Body of pancreas (tissue), 4 donors: ENCODE data around the gene SIL1. TPM values are rescaled to one million over a fixed set of nuclear protein-coding genes. Genes with fewer than 3 reads are reported as not detected.

Source experiments
- ATAC-seq: fragments of 150-250 bp; one replicate; pipeline ENCODE4 v1.9.1; 2016
- DNase-seq, 4 donors: peaks; one replicate each; pipeline ENCODE4 v3.0.0-alpha.2; 2019
- H3K27ac ChIP-seq, 4 donors: fragments of 200-600 bp; sonication (generic); 1 replicate in 3 of 4; 2 replicates in 1 of 4; pipeline versions ENCODE4 v1.5.1 to v1.6.1; 2016 to 2019; ENCODE audit warnings: mild to moderate bottlenecking in 1 of 4, mixed read lengths in 1 of 4, moderate library complexity in 1 of 4
- H3K27me3 ChIP-seq, 2 donors: fragments of 200-600 bp; sonication (generic); one replicate each; pipeline ENCODE4 v1.6.0; 2016; ENCODE audit warnings: mild to moderate bottlenecking in 1 of 2
- H3K36me3 ChIP-seq, 2 donors: fragments of 200-600 bp; sonication (generic); replicated peaks in 1 of 2; 2 replicates each; pipeline ENCODE4 v1.5.1; 2016; ENCODE audit warnings: low read depth in 2 of 2; ENCODE audit not compliant: insufficient read depth in 1 of 2
- H3K4me1 ChIP-seq: fragments of 200-600 bp; sonication (generic); one replicate; pipeline ENCODE4 v1.6.0; 2016
- H3K4me3 ChIP-seq, 2 donors: fragments of 200-600 bp; sonication (generic); 1 replicate in 1 of 2; 2 replicates in 1 of 2; pipeline ENCODE4 v1.5.1; 2016 to 2019
- H3K9me3 ChIP-seq, 3 donors: fragments of 200-600 bp; sonication (generic); 1 replicate in 2 of 3; 2 replicates in 1 of 3; pipeline ENCODE4 v1.5.1; 2016
- CTCF ChIP-seq, 7 experiments: fragments of 450-650 bp in 4 of 7; fragments of 200-600 bp in 3 of 7; sonication (generic) in 3 of 7; IDR thresholded peaks; one replicate each; pipeline ENCODE4 v1.5.1; 2016 to 2019; ENCODE audit warnings: antibody characterized with exemption in 7 of 7
- POLR2A ChIP-seq, 3 donors: fragments of 450-650 bp; IDR thresholded peaks; one replicate each; pipeline ENCODE4 v1.6.1; 2016; ENCODE audit warnings: antibody characterized with exemption in 3 of 3, mild to moderate bottlenecking in 2 of 3
- WGBS, 2 donors: methylation state at CpG; one replicate each; pipeline ENCODE4 v1.1.5; 2017; 5-methylcytosine and 5-hydroxymethylcytosine counted together
- intact Hi-C: fragments of 100-400 bp; cut with DNase I; formaldehyde crosslinking; loops from one replicate; pipeline ENCODE4 v1.15.1; 2023
- total RNA-seq, 2 donors: library from RNA; depleted of rRNA; stranded (reverse); fragments of >200 nt; gene quantifications; one replicate each; pipeline ENCODE4 v1.1.0, GENCODE V29; 2016

The SIL1 gene
- total RNA-seq, 2 donors from 2014 or later: 57.6 to 124 TPM

- Histone ChIP-seq H3K27me3 (no peaks in the 10 kb centered on the region), H3K36me3 (no peaks in the 10 kb centered on the region), H3K4me3 (no peak overlapping the region), H3K4me1 (no peaks in the 10 kb centered on the region), H3K27ac (no peak overlapping the region), H3K9me3 (no peaks in the 10 kb centered on the region)
- WGBS, 2 donors: 83 to 85% methylated on average over 3 of the region's 3 CpGs
- DNase-seq: no peak
- no peak for TF ChIP-seq POLR2A (IDR thresholded peaks at IDR 0.05)
- no peak for ATAC-seq
- intact Hi-C loops: no loop called here
These were observed 97.3 kb downstream of the SIL1 start for GRCh38 chr5:139100825-139101224.

DNA sequence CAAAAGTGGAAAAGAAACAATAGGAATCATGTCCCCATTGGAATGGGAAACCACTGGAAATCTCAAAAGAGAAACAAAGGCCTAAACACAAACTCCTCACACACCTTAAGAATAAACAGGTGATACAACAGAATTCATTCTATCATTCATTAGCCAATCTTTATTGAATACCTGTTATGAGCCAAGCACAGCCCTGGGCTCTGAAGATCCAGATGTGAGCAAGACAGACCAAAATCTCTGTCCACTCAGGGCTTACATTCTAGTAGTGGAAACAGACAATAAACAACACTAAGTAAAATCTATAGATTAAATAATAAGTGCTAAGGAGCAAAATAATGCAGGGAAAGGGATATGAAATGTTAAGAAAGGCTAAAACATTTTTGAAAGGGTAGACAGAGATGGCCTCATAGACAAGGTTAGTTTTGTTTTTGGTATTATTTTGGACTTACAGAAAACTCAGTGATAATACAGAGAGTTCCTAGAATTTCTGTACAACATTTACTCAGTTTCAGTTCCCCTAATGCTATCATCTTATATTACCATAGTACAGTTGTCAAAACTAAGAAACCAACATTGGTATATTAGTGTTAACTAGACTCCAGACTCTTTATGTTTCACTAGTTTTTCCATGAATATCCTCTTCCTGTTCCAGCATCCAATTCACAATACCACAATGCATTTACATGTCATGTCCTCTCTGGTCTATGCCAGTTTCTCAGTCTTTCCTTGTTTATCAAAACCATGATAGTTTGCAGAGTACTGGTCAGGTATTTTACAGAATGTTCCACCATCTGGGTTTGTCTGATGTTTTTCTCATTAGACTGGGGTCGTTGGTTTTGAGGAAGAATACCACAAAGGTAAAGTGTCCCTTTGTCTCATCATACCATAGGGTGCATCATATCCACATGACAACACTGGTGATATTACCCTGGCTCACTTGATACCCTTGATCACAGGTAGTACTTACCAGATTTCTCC lies 103.7 kb downstream of the SIL1 start:
- DNase-seq (no peak), ATAC-seq (no peak)
- intact Hi-C loops: no loop called here
- Histone ChIP-seq H3K27me3 (no peaks in the 10 kb centered on the region), H3K9me3 (no peaks in the 10 kb centered on the region), H3K27ac (no peak overlapping the region), H3K4me1 (peaks cover 9% of the 10 kb centered on the region), H3K36me3 (no peaks in the 10 kb centered on the region), H3K4me3 (no peak overlapping the region)
- 15 to 19% methylated on average over 1 of the region's 1 CpG for WGBS, 2 donors
- TF ChIP-seq POLR2A (IDR thresholded peaks at IDR 0.05): no peak
- no peak for TF ChIP-seq CTCF (IDR thresholded peaks at IDR 0.05)

DNA sequence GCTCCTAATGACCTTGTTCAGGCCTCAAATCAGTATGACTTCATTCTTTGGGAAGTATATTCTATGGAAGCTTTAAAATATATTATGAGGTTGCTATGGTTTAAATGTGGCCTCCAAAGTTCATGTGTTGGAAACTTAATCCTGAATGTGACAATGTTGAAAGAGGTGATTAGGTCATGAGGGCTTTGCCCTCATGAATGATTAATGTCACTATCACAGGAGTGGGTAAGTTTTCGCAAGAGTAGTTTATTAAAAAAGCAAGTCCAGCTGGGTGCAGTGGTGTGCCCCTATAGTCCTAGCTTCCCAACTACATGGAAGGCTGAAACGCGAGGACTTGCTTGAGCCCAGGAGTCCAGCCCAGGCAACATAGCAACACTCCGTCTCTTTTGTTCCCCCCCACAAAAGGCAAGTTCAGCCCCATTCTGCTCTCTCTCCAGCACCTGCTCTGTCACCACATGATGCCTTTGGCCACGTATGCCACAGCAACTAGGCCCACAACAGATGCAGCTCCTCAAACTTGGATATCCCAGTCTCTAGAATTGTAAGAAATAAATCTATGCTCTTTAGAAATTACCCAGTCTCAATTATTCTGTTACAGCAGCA lies 105.3 kb downstream of the SIL1 start:
- DNase-seq: no peak
- TF ChIP-seq CTCF (IDR thresholded peaks at IDR 0.05): no peak
- Histone ChIP-seq H3K4me3 (no peak overlapping the region), H3K27me3 (no peaks in the 10 kb centered on the region), H3K9me3 (no peaks in the 10 kb centered on the region), H3K27ac (no peak overlapping the region), H3K4me1 (peaks cover 9% of the 10 kb centered on the region), H3K36me3 (no peaks in the 10 kb centered on the region)
- ATAC-seq: no peak
- WGBS, 2 donors: 80 to 88% methylated on average over 5 of the region's 5 CpGs
- intact Hi-C loops: no loop called here

- no peak overlapping the region for H3K27ac ChIP-seq
- ATAC-seq: peak; percentile 40
- intact Hi-C loops: no loop called here
These were observed 106.6 kb downstream of the SIL1 start for GRCh38 chr5:139091439-139092156.

More at GRCh38 chr5:139091439-139092156, 106.6 kb downstream of the SIL1 start:
- DNase-seq: peak in 2 of 4 donors; percentile 17 to 22
- H3K36me3 ChIP-seq: no peaks in the 10 kb centered on the region
- no peaks in the 10 kb centered on the region for H3K27me3 ChIP-seq
- TF ChIP-seq CTCF (IDR thresholded peaks at IDR 0.05): peak in 4 of 7 experiments; percentile 29 to 44 (median 40)
- TF ChIP-seq POLR2A (IDR thresholded peaks at IDR 0.05): no peak
- no peak overlapping the region for H3K4me3 ChIP-seq
- peaks cover 9% of the 10 kb centered on the region for H3K4me1 ChIP-seq
- no peaks in the 10 kb centered on the region for H3K9me3 ChIP-seq
- WGBS, 2 donors: 59% methylated on average over 5 of the region's 5 CpGs
